HG03045 (cell line): ENCODE results near the gene SIN3B.
"Not testable (repeated sequence)": the region's sequence is repeated elsewhere in the genome, so short reads cannot be mapped to it uniquely, and the experiment has no call there.

Experiments used
- ATAC-seq: cut with Tn5 transposase; IDR thresholded peaks from one replicate; pipeline ENCODE4 v1.9.1; 2021; ENCODE audit warnings: mild to moderate bottlenecking, moderate library complexity; ENCODE audit not compliant: unreplicated experiment

The SIN3B gene

GRCh38 chr19:16862826-16863415 is 33.7 kb downstream of the SIN3B start:
- ATAC-seq: no peak

GRCh38 chr19:16867211-16867610 is 38.0 kb downstream of the SIN3B start:
- ATAC-seq: no peak

GRCh38 chr19:16868423-16869130 is 39.4 kb downstream of the SIN3B start:
- ATAC-seq: no peak

GRCh38 chr19:16869331-16869972 is 40.3 kb downstream of the SIN3B start:
- no peak for ATAC-seq

GRCh38 chr19:16871871-16872270 is 42.7 kb downstream of the SIN3B start:
- no peak for ATAC-seq

GRCh38 chr19:16872728-16873127 is 43.5 kb downstream of the SIN3B start:
- no peak for ATAC-seq

GRCh38 chr19:16873594-16873993 is 44.4 kb downstream of the SIN3B start:
- ATAC-seq: no peak

- no peak for ATAC-seq
Measured at GRCh38 chr19:16874250-16874977, 45.2 kb downstream of the SIN3B start.

- ATAC-seq: not testable (repeated sequence)
Measured at GRCh38 chr19:16874978-16875299, 45.7 kb downstream of the SIN3B start.

- no peak for ATAC-seq
Measured at GRCh38 chr19:16875584-16876555, 46.7 kb downstream of the SIN3B start.

GRCh38 chr19:16876904-16877361 is 47.7 kb downstream of the SIN3B start:
- ATAC-seq: no peak

GRCh38 chr19:16877581-16877980 is 48.4 kb downstream of the SIN3B start:
- ATAC-seq: no peak

- ATAC-seq: no peak
Measured at GRCh38 chr19:16878181-16878965, 49.2 kb downstream of the SIN3B start.

- ATAC-seq: no peak
Measured at GRCh38 chr19:16880884-16881554, 51.8 kb downstream of the SIN3B start.

GRCh38 chr19:16882146-16882545 is 52.9 kb downstream of the SIN3B start:
- no peak for ATAC-seq

- ATAC-seq: no peak
Measured at GRCh38 chr19:16883522-16883921, 54.3 kb downstream of the SIN3B start.

- no peak for ATAC-seq
Measured at GRCh38 chr19:16885166-16885565, 56.0 kb downstream of the SIN3B start.

- no peak for ATAC-seq
Measured at GRCh38 chr19:16886305-16886880, 57.2 kb downstream of the SIN3B start.
